SK-N-SH (cell line): Measurements from ENCODE around the gene OR10C1. TPM values are rescaled to one million over a fixed set of nuclear protein-coding genes. Genes with fewer than 3 reads are reported as not detected.

ENCODE experiments used
- CTCF ChIA-PET: fragments of 300-600, 350-600 bp; formaldehyde crosslinking; extraction: SDS; loops from one replicate; lab custom pipeline; 2021; lab: Yijun Ruan, JAX
- POLR2A ChIA-PET: fragments of 350-600 bp; sonication (Branson Sonifier 250); formaldehyde crosslinking; extraction: SDS; loops from one replicate; lab custom pipeline; 2020; ENCODE audit warnings: antibody characterized with exemption, inconsistent platforms; lab: Yijun Ruan, JAX
- DNase-seq: peaks from one replicate; pipeline ENCODE4 v3.0.0; 2012
- H2AFZ ChIP-seq: fragments of 200-600 bp; sonication (generic); 2 replicates; pipeline ENCODE4 v1.8.1; 2016; ENCODE audit warnings: antibody characterized with exemption, mild to moderate bottlenecking, low read depth
- H3F3A ChIP-seq: fragments of 200-600 bp; sonication (generic); replicated peaks from 2 replicates; pipeline ENCODE3; 2016; ENCODE audit warnings: antibody characterized with exemption, mild to moderate bottlenecking; ENCODE audit not compliant: insufficient read depth
- H3K27ac ChIP-seq, 2 experiments: fragments of 200-500 bp in 1 of 2; fragments of 200-600 bp in 1 of 2; sonication (Bioruptor generic) in 1 of 2; sonication (generic), shearing (Covaris generic) in 1 of 2; 2 replicates each; pipeline versions ENCODE4 v1.5.1 to v1.6.1; 2014 to 2016; ENCODE audit warnings: low read depth in 2 of 2, inconsistent platforms in 1 of 2, low read length in 1 of 2, mild to moderate bottlenecking in 1 of 2, mixed read lengths in 1 of 2
- H3K27me3 ChIP-seq: fragments of 200-600 bp; sonication (generic), shearing (Covaris generic); 2 replicates; pipeline ENCODE4 v1.6.1; 2016; ENCODE audit warnings: mixed run types; ENCODE audit not compliant: insufficient read depth
- H3K36me3 ChIP-seq, 2 experiments: fragments of 200-500 bp in 1 of 2; fragments of 200-600 bp in 1 of 2; sonication (Bioruptor generic) in 1 of 2; sonication (generic) in 1 of 2; replicated peaks in 1 of 2; 2 replicates each; pipeline versions ENCODE3 to v1.5.1; 2014 to 2016; ENCODE audit warnings: low read length in 1 of 2, mild to moderate bottlenecking in 1 of 2; ENCODE audit not compliant: insufficient read depth in 2 of 2, control insufficient read depth in 1 of 2
- H3K4me1 ChIP-seq, 2 experiments: fragments of 200-500 bp in 1 of 2; fragments of 200-600 bp in 1 of 2; sonication (Bioruptor generic) in 1 of 2; sonication (generic), shearing (Covaris generic) in 1 of 2; 2 replicates each; pipeline versions ENCODE4 v1.5.1 to v1.6.1; 2014 to 2016; ENCODE audit warnings: low read depth in 1 of 2, low read length in 1 of 2, mixed run types in 1 of 2; ENCODE audit not compliant: insufficient read depth in 2 of 2, control insufficient read depth in 1 of 2
- H3K4me2 ChIP-seq: fragments of 200-600 bp; sonication (generic), shearing (Covaris generic); 2 replicates; pipeline ENCODE4 v1.6.1; 2017; ENCODE audit warnings: mixed run types
- H3K4me3 ChIP-seq, 2 experiments: fragments of 200-500 bp in 1 of 2; fragments of 200-600 bp in 1 of 2; sonication (Bioruptor generic) in 1 of 2; sonication (generic), shearing (Covaris generic) in 1 of 2; 2 replicates each; pipeline versions ENCODE4 v1.5.1 to v1.8.1; 2014 to 2016; ENCODE audit warnings: low read depth in 2 of 2, inconsistent platforms in 1 of 2, low read length in 1 of 2, mild to moderate bottlenecking in 1 of 2, mixed read lengths in 1 of 2, moderate library complexity in 1 of 2
- H3K79me2 ChIP-seq: fragments of 200-600 bp; sonication (generic); 2 replicates; pipeline ENCODE4 v1.8.1; 2017; ENCODE audit warnings: mild to moderate bottlenecking; ENCODE audit not compliant: insufficient read depth
- H3K9ac ChIP-seq: fragments of 200-600 bp; sonication (generic); 2 replicates; pipeline ENCODE4 v1.6.1; 2017; ENCODE audit warnings: mixed run types
- H3K9me2 ChIP-seq: fragments of 200-600 bp; sonication (generic); 2 replicates; pipeline ENCODE4 v1.6.1; 2017; ENCODE audit warnings: mixed run types
- H3K9me3 ChIP-seq: fragments of 200-600 bp; sonication (generic); 2 replicates; pipeline ENCODE4 v1.6.1; 2017; ENCODE audit warnings: mixed run types, mild to moderate bottlenecking, moderate library complexity
- H4K20me1 ChIP-seq: fragments of 200-600 bp; sonication (generic); 2 replicates; pipeline ENCODE4 v1.6.1; 2017; ENCODE audit warnings: mild to moderate bottlenecking, mixed run types; ENCODE audit not compliant: insufficient read depth
- CHD2 ChIP-seq: fragments of 150-350 bp; IDR thresholded peaks from 2 replicates; pipeline ENCODE4 v1.6.1; 2018; ENCODE audit warnings: low read length; ENCODE audit not compliant: partially characterized antibody
- ELF1 ChIP-seq: IDR thresholded peaks from 2 replicates; pipeline ENCODE4 v1.4.0; 2012
- EZH2phosphoT487 ChIP-seq: fragments of 200-600 bp; sonication (generic); IDR thresholded peaks from 2 replicates; pipeline ENCODE4 v1.6.1; 2017; ENCODE audit warnings: low read depth, mixed run types, mild to moderate bottlenecking, antibody characterized with exemption, moderate library complexity, borderline replicate concordance
- FOXJ3 ChIP-seq: sonication (generic); formaldehyde crosslinking; IDR thresholded peaks from 2 replicates; pipeline ENCODE4 v1.5.1; 2020; ENCODE audit warnings: mild to moderate bottlenecking, missing genetic modification reagents
- GATA2 ChIP-seq: sonication (generic); formaldehyde crosslinking; IDR thresholded peaks from 2 replicates; pipeline ENCODE4 v1.5.0; 2020; ENCODE audit warnings: mild to moderate bottlenecking, missing genetic modification reagents
- MAX ChIP-seq: IDR thresholded peaks from 2 replicates; pipeline ENCODE4 v1.4.0; 2012; ENCODE audit warnings: low read depth
- NRF1 ChIP-seq: IDR thresholded peaks from 2 replicates; pipeline ENCODE4 v1.6.1; 2012; ENCODE audit warnings: low read depth, mild to moderate bottlenecking, low read length
- PBX3 ChIP-seq: IDR thresholded peaks from 2 replicates; pipeline ENCODE4; 2012
- RCOR1 ChIP-seq: fragments of 150-350 bp; IDR thresholded peaks from 2 replicates; pipeline ENCODE4 v1.6.1; 2017; ENCODE audit warnings: antibody characterized with exemption, low read length
- SIN3A ChIP-seq: IDR thresholded peaks from 2 replicates; pipeline ENCODE4 v1.6.1; 2012; ENCODE audit warnings: low read depth, mild to moderate bottlenecking, low read length, moderate library complexity, borderline replicate concordance
- TCF12 ChIP-seq: IDR thresholded peaks from 2 replicates; pipeline ENCODE4 v1.4.0; 2012
- ZBTB33 ChIP-seq: IDR thresholded peaks from 2 replicates; pipeline ENCODE4 v1.4.0; 2012; ENCODE audit warnings: low read depth, borderline replicate concordance
- WGBS: methylation state at CpG from one replicate; pipeline ENCODE4 v1.1.6; 2017; ENCODE audit warnings: low lambda C conversion rate; 5-methylcytosine and 5-hydroxymethylcytosine counted together
- polyA plus RNA-seq, 3 experiments: library from polyadenylated mRNA; depleted of rRNA; stranded (reverse); fragments of >200 nt; gene quantifications; 2 replicates each; pipeline ENCODE4 v1.2.3, GENCODE V29; 2012

OR10C1 gene
- polyA plus RNA-seq, 1 of the 3 experiments (the other 2 are of a cell fraction), result not detected

DNA sequence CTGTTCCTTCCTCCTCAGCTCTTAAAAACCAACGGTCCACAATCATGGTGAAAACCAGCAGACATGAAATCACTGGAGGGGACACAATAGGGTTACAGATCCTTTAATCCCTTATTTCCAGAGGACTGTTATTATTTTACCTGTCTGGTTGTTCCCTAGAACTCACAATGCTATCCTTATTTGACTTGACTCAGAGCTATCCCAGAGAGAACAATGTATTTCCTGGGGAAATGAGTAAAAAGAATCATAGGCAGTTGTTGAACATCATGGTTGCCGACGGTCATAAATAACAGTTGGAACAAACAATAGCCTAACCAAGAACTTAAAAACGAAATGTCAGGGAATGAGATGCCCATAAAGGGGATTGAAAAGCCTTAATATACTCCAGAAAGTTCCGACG, 27.1 kb downstream of the OR10C1 start:
- 5% methylated on average over 6 of the region's 6 CpGs for WGBS
- POLR2A ChIA-PET, result no interaction called here

GRCh38 chr6:29474996-29475395, 35.9 kb downstream of the OR10C1 start:
- peaks cover 0 to 2% of the 10 kb centered on the region in 2 experiments; a peak in 1 of 4 replicates for H3K4me1 ChIP-seq
- DNase-seq, result no peak
- no peak overlapping the region for H3K27ac ChIP-seq
- no peak overlapping the region for H2AFZ ChIP-seq
- TF ChIP-seq EZH2phosphoT487 (no peak), RCOR1 (no peak), SIN3A (no peak), CHD2 (no peak), TCF12 (no peak), PBX3 (no peak), MAX (no peak)
- no peaks in the 10 kb centered on the region for H3K36me3 ChIP-seq
- H4K20me1 ChIP-seq, result no peaks in the 10 kb centered on the region
- CTCF ChIA-PET, result no interaction called here
- H3K27me3 ChIP-seq, result no peaks in the 10 kb centered on the region; the same call in 1 of the 2 replicates
- no peak overlapping the region for H3K4me2 ChIP-seq
- H3F3A ChIP-seq, result peaks cover under 1% of the 10 kb centered on the region
- no peak overlapping the region for H3K9ac ChIP-seq
- H3K4me3 ChIP-seq, result no peak overlapping the region
- H3K9me2 ChIP-seq, result no peaks in the 10 kb centered on the region
- POLR2A ChIA-PET, result no interaction called here
- WGBS, result 0% methylated on average over 2 of the region's 2 CpGs
- no peaks in the 10 kb centered on the region for H3K9me3 ChIP-seq
- H3K79me2 ChIP-seq, result no peaks in the 10 kb centered on the region

More for the DNA sequence above, 27.1 kb downstream of the OR10C1 start:
- CTCF ChIA-PET, result interaction anchor here (0.6 kb wide), 1 partner anchor 697 kb away, joined by 4 read pairs; no protein-coding TSS in a partner anchor
- Histone ChIP-seq H3K4me3 (no peak overlapping the region), H3K4me1 (peaks cover 0 to 5% of the 10 kb centered on the region in 2 experiments; a peak in 1 of 4 replicates), H3K4me2 (peak overlapping the region; percentile 17; the same call in 1 of the 2 replicates), H3K27me3 (peaks cover 6% of the 10 kb centered on the region; the same call in 1 of the 2 replicates), H4K20me1 (no peaks in the 10 kb centered on the region), H3K36me3 (no peaks in the 10 kb centered on the region)
- TF ChIP-seq FOXJ3 (no peak), ELF1 (no peak), ZBTB33 (no peak), NRF1 (no peak), GATA2 (CRISPR knock-in tag) (no peak), TCF12 (no peak)
- TF ChIP-seq, all 33 proteins: peak for 0
- no peaks in the 10 kb centered on the region for H3K9me3 ChIP-seq
- DNase-seq, result no peak
- H3K9me2 ChIP-seq, result no peaks in the 10 kb centered on the region
- no peaks in the 10 kb centered on the region for H3K79me2 ChIP-seq
- H3K27ac ChIP-seq, result peak overlapping the region in 1 of 2 experiments; percentile 48; a peak in 1 of 4 replicates
- H3F3A ChIP-seq, result peaks cover 4% of the 10 kb centered on the region
- H2AFZ ChIP-seq, result no peak overlapping the region
- no peak overlapping the region for H3K9ac ChIP-seq
